HCT116 (cell line): ENCODE measurements around the gene CFAP61. TPM values are rescaled to one million over a fixed set of nuclear protein-coding genes. Genes with fewer than 3 reads are reported as not detected.

Experiments used
- ATAC-seq: fragments of 200-7000 bp; cut with Tn5 transposase; 2 replicates; pipeline ENCODE4 v1.9.1; 2020; ENCODE audit warnings: mild to moderate bottlenecking, moderate library complexity
- BruUV-seq: library from RNA; stranded (reverse); fragments of 400-500 nt; replicated peaks from 2 replicates; lab custom pipeline; 2021; lab: Mats Ljungman, UMichigan
- CTCF ChIA-PET: fragments of 300-600 bp; sonication (Branson Sonifier 250); formaldehyde crosslinking; loops from one replicate; lab custom pipeline; 2021; ENCODE audit warnings: antibody characterized with exemption; lab: Charles Lee
- POLR2A ChIA-PET: fragments of 300-600, 350-600 bp; sonication (Branson Sonifier 250); formaldehyde crosslinking; loops from one replicate; lab custom pipeline; 2021; ENCODE audit warnings: antibody characterized with exemption; lab: Charles Lee
- RAD21 ChIA-PET, 2 experiments: fragments of 300-600 bp; sonication (Branson Sonifier 250); formaldehyde crosslinking; loops; one replicate each; lab custom pipeline; 2023; ENCODE audit warnings: low total read pairs in 2 of 2; ENCODE audit not compliant: uncharacterized antibody in 2 of 2, unreplicated experiment in 2 of 2, low non-redundant PET in 1 of 2; lab: Charles Lee
- DNase-seq: peaks from one replicate; pipeline ENCODE4 v3.0.0-alpha.2; 2010; ENCODE audit warnings: low read depth, low spot score
- H2AFZ ChIP-seq: fragments of 200-600 bp; shearing (Covaris generic), sonication (generic); 2 replicates; pipeline ENCODE4 v1.6.1; 2017; ENCODE audit warnings: low read depth, mixed run types, mixed read lengths, antibody characterized with exemption, low read length; ENCODE audit not compliant: poor library complexity, severe bottlenecking
- H3K27ac ChIP-seq: 2 replicates; pipeline ENCODE4 v1.5.1; 2012; ENCODE audit warnings: low read depth, low read length
- H3K27me3 ChIP-seq: fragments of 200-600 bp; sonication (generic); 2 replicates; pipeline ENCODE4 v1.6.1; 2016; ENCODE audit warnings: mixed run types, low read length, mixed read lengths; ENCODE audit not compliant: insufficient read depth
- H3K36me3 ChIP-seq, 2 experiments: fragments of 200-500 bp in 1 of 2; fragments of 200-600 bp in 1 of 2; sonication (Bioruptor generic) in 1 of 2; sonication (generic) in 1 of 2; 2 replicates each; pipeline versions ENCODE4 v1.5.1 to v1.6.1; 2014 to 2016; ENCODE audit warnings: low read length in 2 of 2, inconsistent platforms in 1 of 2, mixed read lengths in 1 of 2, mixed run types in 1 of 2; ENCODE audit not compliant: insufficient read depth in 2 of 2, control insufficient read depth in 1 of 2
- H3K4me1 ChIP-seq, 2 experiments: fragments of 200-600 bp in 1 of 2; sonication (generic) in 1 of 2; 2 replicates each; pipeline versions ENCODE4 v1.5.1 to v1.6.1; 2012 to 2017; ENCODE audit warnings: low read length in 2 of 2, inconsistent platforms in 1 of 2, mild to moderate bottlenecking in 1 of 2, mixed read lengths in 1 of 2, mixed run types in 1 of 2, moderate library complexity in 1 of 2; ENCODE audit not compliant: insufficient read depth in 2 of 2, control insufficient read depth in 1 of 2
- H3K4me2 ChIP-seq: fragments of 200-600 bp; sonication (generic); 2 replicates; pipeline ENCODE4 v1.6.1; 2017; ENCODE audit warnings: mixed run types, low read length, mixed read lengths
- H3K4me3 ChIP-seq, 2 experiments: fragments of 200-600 bp in 1 of 2; sonication (generic) in 1 of 2; replicated peaks in 1 of 2; 2 replicates each; pipeline ENCODE4 v1.5.1; 2011 to 2016; ENCODE audit warnings: low read length in 2 of 2, control low read depth in 1 of 2, low read depth in 1 of 2, mild to moderate bottlenecking in 1 of 2, mixed read lengths in 1 of 2, mixed run types in 1 of 2
- H3K79me2 ChIP-seq: fragments of 200-600 bp; sonication (generic); 2 replicates; pipeline ENCODE4 v1.6.1; 2017; ENCODE audit warnings: mild to moderate bottlenecking, mixed run types, low read length, moderate library complexity, mixed read lengths; ENCODE audit not compliant: insufficient read depth
- H3K9ac ChIP-seq: fragments of 200-600 bp; sonication (generic); 2 replicates; pipeline ENCODE4 v1.6.1; 2016; ENCODE audit warnings: low read length, mixed read lengths
- H3K9me2 ChIP-seq: fragments of 200-600 bp; sonication (generic), shearing (Covaris generic); 2 replicates; pipeline ENCODE4 v1.6.1; 2017; ENCODE audit warnings: mixed run types, mild to moderate bottlenecking, moderate library complexity; ENCODE audit not compliant: insufficient read depth
- H3K9me3 ChIP-seq, 2 experiments: fragments of 200-500 bp in 1 of 2; fragments of 200-600 bp in 1 of 2; sonication (Bioruptor generic) in 1 of 2; sonication (generic) in 1 of 2; 2 replicates each; pipeline ENCODE4 v1.6.1; 2014 to 2017; ENCODE audit warnings: low read length in 2 of 2, mixed read lengths in 2 of 2, inconsistent platforms in 1 of 2, low read depth in 1 of 2, mild to moderate bottlenecking in 1 of 2, mixed run types in 1 of 2, moderate library complexity in 1 of 2; ENCODE audit not compliant: control insufficient read depth in 1 of 2, insufficient read depth in 1 of 2
- H4K20me1 ChIP-seq: fragments of 200-600 bp; sonication (generic), shearing (Covaris generic); 2 replicates; pipeline ENCODE4 v1.6.1; 2017; ENCODE audit warnings: mixed run types, mild to moderate bottlenecking, moderate library complexity; ENCODE audit not compliant: insufficient read depth
- CBX3 ChIP-seq: IDR thresholded peaks from 2 replicates; pipeline ENCODE4 v1.6.1; 2012; ENCODE audit warnings: low read depth
- CEBPB ChIP-seq: IDR thresholded peaks from 2 replicates; pipeline ENCODE4 v1.6.1; 2012; ENCODE audit warnings: low read depth
- CTCF ChIP-seq, 3 experiments: fragments of 200-600 bp in 1 of 3; sonication (generic) in 1 of 3; IDR thresholded peaks in 2 of 3; conservative IDR thresholded peaks in 1 of 3; 2 replicates each; pipeline ENCODE4 v1.5.1; 2012 to 2017; ENCODE audit warnings: low read depth in 2 of 3, low read length in 2 of 3, antibody characterized with exemption in 1 of 3, borderline replicate concordance in 1 of 3, control low read depth in 1 of 3, mild to moderate bottlenecking in 1 of 3, mixed read lengths in 1 of 3, mixed run types in 1 of 3, moderate library complexity in 1 of 3; ENCODE audit not compliant: insufficient read depth in 1 of 3
- ELF1 ChIP-seq: IDR thresholded peaks from 2 replicates; pipeline ENCODE4 v1.6.1; 2012; ENCODE audit warnings: low read depth, borderline replicate concordance
- EZH2 ChIP-seq: fragments of 200-600 bp; sonication (generic); IDR thresholded peaks from 2 replicates; pipeline ENCODE4 v1.6.1; 2017; ENCODE audit warnings: antibody characterized with exemption, mixed run types
- EZH2phosphoT487 ChIP-seq: fragments of 200-600 bp; IDR thresholded peaks from 2 replicates; pipeline ENCODE4 v1.6.1; 2018; ENCODE audit warnings: antibody characterized with exemption, borderline replicate concordance
- FOSL1 ChIP-seq: IDR thresholded peaks from 2 replicates; pipeline ENCODE4 v1.6.1; 2012; ENCODE audit warnings: low read depth
- JUND ChIP-seq: IDR thresholded peaks from 2 replicates; pipeline ENCODE4 v1.6.1; 2012
- POLR2AphosphoS5 ChIP-seq: IDR thresholded peaks from 2 replicates; pipeline ENCODE4 v1.6.1; 2011; ENCODE audit warnings: mild to moderate bottlenecking, low read depth, low read length, moderate library complexity
- RAD21 ChIP-seq: IDR thresholded peaks from 2 replicates; pipeline ENCODE4 v1.6.1; 2012; ENCODE audit warnings: low read depth, mild to moderate bottlenecking
- SIN3A ChIP-seq: IDR thresholded peaks from 2 replicates; pipeline ENCODE4 v1.6.1; 2012; ENCODE audit warnings: low read depth
- SP1 ChIP-seq: IDR thresholded peaks from 2 replicates; pipeline ENCODE4 v1.6.1; 2012; ENCODE audit warnings: low read depth
- SRF ChIP-seq: IDR thresholded peaks from 2 replicates; pipeline ENCODE4 v1.6.1; 2012; ENCODE audit warnings: low read depth
- TCF7L2 ChIP-seq: IDR thresholded peaks from 2 replicates; pipeline ENCODE4 v1.7.0; 2011; ENCODE audit warnings: borderline replicate concordance, inconsistent platforms; ENCODE audit not compliant: insufficient read depth, insufficient read length; ENCODE audit errors: extremely low read depth
- YY1 ChIP-seq: IDR thresholded peaks from 2 replicates; pipeline ENCODE4 v1.6.1; 2011; ENCODE audit warnings: low read length, low read depth, moderate library complexity, mild to moderate bottlenecking; ENCODE audit not compliant: insufficient replicate concordance; ENCODE audit errors: extremely low read depth
- ZBTB33 ChIP-seq: IDR thresholded peaks from 2 replicates; pipeline ENCODE4 v1.6.1; 2011; ENCODE audit warnings: mild to moderate bottlenecking, low read length, moderate library complexity; ENCODE audit not compliant: insufficient replicate concordance; ENCODE audit errors: extremely low read depth
- intact Hi-C: fragments of 100-400 bp; cut with micrococcal nuclease; formaldehyde crosslinking; loops from 2 replicates; pipeline ENCODE4 v1.10.0; 2022
- total RNA-seq: library from RNA; stranded (reverse); gene quantifications from one replicate; pipeline ENCODE4 v1.2.1, GENCODE V29; 2021; ENCODE audit not compliant: unreplicated experiment

Gene CFAP61
- total RNA-seq, 1 experiment from 2014 or later, result 1.7 TPM

- no TSS peak for BruUV-seq
- DNase-seq (no peak), ATAC-seq (no peak)
- Histone ChIP-seq H3K4me2 (no peak overlapping the region), H4K20me1 (no peaks in the 10 kb centered on the region), H3K9me2 (no peaks in the 10 kb centered on the region), H3K9ac (no peak overlapping the region), H3K36me3 (no peaks in the 10 kb centered on the region), H3K27ac (no peak overlapping the region), H3K79me2 (no peaks in the 10 kb centered on the region), H3K27me3 (no peaks in the 10 kb centered on the region), H3K4me3 (no peak overlapping the region), H3K4me1 (0 out of 4 replicates have a peak, but pooled peaks cover 0 to 7% of the 10 kb centered on the region in 2 experiments), H2AFZ (no peak overlapping the region), H3K9me3 (no peaks in the 10 kb centered on the region)
- ChIA-PET POLR2A (no interaction called here), CTCF (no interaction called here), RAD21 (no interaction called here)
- TF ChIP-seq CBX3 (no peak), SP1 (no peak), YY1 (no peak), TCF7L2 (no peak), EZH2 (no peak), POLR2AphosphoS5 (no peak), CTCF (IDR thresholded peaks at IDR 0.05 in 2 of 3, conservative IDR thresholded peaks at IDR 0.05 in 1 of 3; ENCODE audit: borderline replicate concordance in 1 of 3, insufficient read depth in 1 of 3, low read depth in 2 of 3, low read length in 2 of 3) (no peak), EZH2phosphoT487 (no peak), SIN3A (no peak), ZBTB33 (no peak), RAD21 (no peak), ELF1 (no peak), FOSL1 (no peak), CEBPB (no peak), SRF (no peak), JUND (no peak)
- intact Hi-C loops, result no loop called here
Measured at GRCh38 chr20:20266552-20266951, 214.2 kb downstream of the CFAP61 start.
